Measurements from ENCODE around the gene FAAH.

DNA sequence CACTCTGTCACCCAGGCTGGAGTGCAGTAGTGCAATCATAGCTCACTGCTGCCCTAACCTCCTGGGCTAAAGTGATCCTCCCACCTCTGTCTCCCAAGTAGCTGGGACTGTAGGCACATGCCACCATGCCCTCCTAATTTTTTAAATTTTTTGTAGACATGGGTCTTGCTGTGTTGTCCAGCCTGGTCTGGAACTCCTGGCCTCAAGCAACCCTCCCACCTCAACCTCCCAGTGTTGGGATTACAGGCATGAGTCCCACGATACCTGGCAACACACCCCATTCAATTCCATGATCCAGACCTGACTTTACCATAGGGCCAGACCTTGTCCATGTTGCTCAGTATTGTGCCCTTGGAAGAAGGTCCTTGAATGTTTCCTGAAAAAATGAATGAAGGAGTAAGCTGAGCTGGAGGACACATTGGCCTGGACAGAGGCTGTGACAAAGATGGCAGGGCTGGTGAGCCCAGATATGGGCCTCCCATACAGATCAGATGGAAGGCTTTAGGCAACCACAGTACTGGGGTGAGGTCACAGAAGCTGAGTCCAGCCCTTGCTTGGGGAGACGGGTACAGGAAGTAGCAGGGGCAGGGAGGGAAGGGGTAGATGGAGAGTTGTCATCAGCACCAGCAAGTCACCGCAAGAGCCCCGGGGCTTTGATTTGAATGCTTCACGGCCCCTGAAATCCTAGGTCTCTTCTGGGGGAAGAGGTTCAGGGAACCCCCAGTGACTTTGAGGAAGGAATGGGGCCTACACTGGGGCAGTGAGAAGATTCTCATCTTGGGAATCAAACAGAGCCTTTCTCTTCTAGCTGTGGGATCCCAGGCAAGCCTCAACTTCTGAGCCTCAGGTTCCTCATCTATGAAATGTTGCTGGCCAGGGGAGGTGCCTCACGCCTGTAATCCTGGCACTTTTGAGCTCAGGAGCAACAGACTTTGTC is 55.4 kb downstream of the FAAH start:
- TF ChIP-seq GATA2 (IDR thresholded peaks at IDR 0.05; ENCODE audit: low read depth, low read length) (no peak), GATA3 (IDR thresholded peaks at IDR 0.05; ENCODE audit: low read depth, low read length) (no peak)

Data from SH-SY5Y (cell line).